Activated CD8-positive, alpha-beta T cell treated with anti-CD3 and anti-CD28 coated beads, Interleukin-2, amount 10 ng/mL, durations not matched to agents 7 days and 5 days (primary cell): Measurements from ENCODE around the gene PGAP6. TPM values are rescaled to one million over a fixed set of nuclear protein-coding genes. Genes with fewer than 3 reads are reported as not detected.

Source experiments
- ATAC-seq: fragments of 150-1000 bp; cut with Tn5 transposase; one replicate; pipeline ENCODE4 v1.10.0; 2021; ENCODE audit warnings: moderate library complexity
- CTCF ChIA-PET: fragments of 350-600 bp; sonication (Branson Sonifier 250); formaldehyde crosslinking; loops from one replicate; lab custom pipeline; 2021; ENCODE audit warnings: antibody characterized with exemption; lab: Charles Lee
- POLR2A ChIA-PET: fragments of 350-600 bp; sonication (Branson Sonifier 250); formaldehyde crosslinking; loops from one replicate; lab custom pipeline; 2021; ENCODE audit warnings: antibody characterized with exemption; lab: Charles Lee
- DNase-seq: peaks from one replicate; pipeline ENCODE4 v3.0.0-alpha.2; 2020
- H3K27ac Mint-ChIP-seq: one replicate; pipeline ENCODE4 v1.8.0; 2021; ENCODE audit warnings: mild to moderate bottlenecking, mixed read lengths
- H3K27me3 Mint-ChIP-seq: one replicate; pipeline ENCODE4 v1.8.0; 2021; ENCODE audit warnings: low read depth, mixed read lengths
- H3K36me3 Mint-ChIP-seq: one replicate; pipeline ENCODE4 v1.8.0; 2021; ENCODE audit warnings: low read depth, mixed read lengths
- H3K4me1 Mint-ChIP-seq: one replicate; pipeline ENCODE4 v1.8.0; 2021; ENCODE audit warnings: low read depth, mixed read lengths
- H3K4me3 Mint-ChIP-seq: one replicate; pipeline ENCODE4 v1.8.0; 2021; ENCODE audit warnings: mild to moderate bottlenecking, mixed read lengths
- H3K9me3 Mint-ChIP-seq: one replicate; pipeline ENCODE4 v1.8.0; 2022; ENCODE audit warnings: mixed read lengths; ENCODE audit not compliant: insufficient read depth
- total RNA-seq, 2 experiments: library from RNA; stranded (reverse); gene quantifications; one replicate each; pipeline ENCODE4 v1.2.3, GENCODE V29; 2021

PGAP6 gene, protein sequence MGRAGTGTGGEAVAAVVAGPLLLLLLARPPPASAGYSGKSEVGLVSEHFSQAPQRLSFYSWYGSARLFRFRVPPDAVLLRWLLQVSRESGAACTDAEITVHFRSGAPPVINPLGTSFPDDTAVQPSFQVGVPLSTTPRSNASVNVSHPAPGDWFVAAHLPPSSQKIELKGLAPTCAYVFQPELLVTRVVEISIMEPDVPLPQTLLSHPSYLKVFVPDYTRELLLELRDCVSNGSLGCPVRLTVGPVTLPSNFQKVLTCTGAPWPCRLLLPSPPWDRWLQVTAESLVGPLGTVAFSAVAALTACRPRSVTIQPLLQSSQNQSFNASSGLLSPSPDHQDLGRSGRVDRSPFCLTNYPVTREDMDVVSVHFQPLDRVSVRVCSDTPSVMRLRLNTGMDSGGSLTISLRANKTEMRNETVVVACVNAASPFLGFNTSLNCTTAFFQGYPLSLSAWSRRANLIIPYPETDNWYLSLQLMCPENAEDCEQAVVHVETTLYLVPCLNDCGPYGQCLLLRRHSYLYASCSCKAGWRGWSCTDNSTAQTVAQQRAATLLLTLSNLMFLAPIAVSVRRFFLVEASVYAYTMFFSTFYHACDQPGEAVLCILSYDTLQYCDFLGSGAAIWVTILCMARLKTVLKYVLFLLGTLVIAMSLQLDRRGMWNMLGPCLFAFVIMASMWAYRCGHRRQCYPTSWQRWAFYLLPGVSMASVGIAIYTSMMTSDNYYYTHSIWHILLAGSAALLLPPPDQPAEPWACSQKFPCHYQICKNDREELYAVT
- 10 to 100 TPM; 80.6 to 85.8 TPM for total RNA-seq

- DNase-seq, result peak; percentile 74
- Mint-ChIP-seq H3K27ac (peak within 1 kb of the TSS; percentile 72), H3K4me1 (peaks cover 35% of the 10 kb centered on the region), H3K4me3 (peak within 1 kb of the TSS; percentile 82), H3K9me3 (no peaks in the 10 kb centered on the region), H3K36me3 (peaks cover 4% of the 10 kb centered on the region), H3K27me3 (peaks cover 4% of the 10 kb centered on the region)
- ChIA-PET POLR2A (interaction anchor here (0.8 kb wide), 1 partner anchor 11 kb away, joined by 3 read pairs; the partner anchor contains the start of gene MRPL28), CTCF (interaction anchor here (0.9 to 2.2 kb wide), 5 partner anchors 11 to 219 kb away, joined by 3 to 10 read pairs (median 3); no protein-coding TSS in a partner anchor)
- ATAC-seq, result peak; percentile 69
These were observed at the start of gene PGAP6 for GRCh38 chr16:381789-382717. Gene PGAP6, minus strand, starts transcription at chr16:381978. Its CDS starts 157 bp downstream, at chr16:381821.

DNA sequence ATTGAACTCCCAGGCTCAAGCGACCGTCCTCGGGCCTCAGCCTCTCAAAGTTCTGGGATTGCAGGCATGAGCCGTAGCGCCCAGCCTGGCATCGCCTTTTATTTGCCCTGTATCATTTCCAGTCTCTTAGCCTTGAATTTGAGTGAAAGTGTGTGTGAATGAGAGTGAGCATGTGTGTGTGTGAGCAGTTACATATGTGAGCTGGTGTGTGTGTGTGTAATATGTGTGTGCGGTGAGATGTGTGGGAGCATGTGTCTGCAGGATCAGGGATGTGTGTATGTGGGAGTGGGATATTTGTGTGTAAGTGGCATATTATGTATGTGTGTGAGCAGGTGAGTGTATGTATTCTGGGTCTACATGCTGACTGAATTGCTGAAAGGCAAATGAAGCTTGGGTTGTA, 49.1 kb upstream of the PGAP6 start:
- POLR2A ChIA-PET, result no interaction called here
- H3K36me3 Mint-ChIP-seq, result peaks cover 7% of the 10 kb centered on the region
- no peaks in the 10 kb centered on the region for H3K27me3 Mint-ChIP-seq
- DNase-seq, result no peak
- no peak overlapping the region for H3K27ac Mint-ChIP-seq
- peaks cover 19% of the 10 kb centered on the region for H3K4me1 Mint-ChIP-seq
- no peak for ATAC-seq
- H3K9me3 Mint-ChIP-seq, result no peaks in the 10 kb centered on the region
- H3K4me3 Mint-ChIP-seq, result no peak overlapping the region
- CTCF ChIA-PET, result no interaction called here

GRCh38 chr16:427250-427649, 45.5 kb upstream of the PGAP6 start:
- no peaks in the 10 kb centered on the region for H3K9me3 Mint-ChIP-seq
- H3K4me1 Mint-ChIP-seq, result peaks cover 31% of the 10 kb centered on the region
- peak overlapping the region; percentile 39 for H3K27ac Mint-ChIP-seq
- ChIA-PET CTCF (no interaction called here), POLR2A (no interaction called here)
- DNase-seq (no peak), ATAC-seq (no peak)
- H3K36me3 Mint-ChIP-seq, result peaks cover 4% of the 10 kb centered on the region
- peaks cover 12% of the 10 kb centered on the region for H3K27me3 Mint-ChIP-seq
- H3K4me3 Mint-ChIP-seq, result peak overlapping the region; percentile 75

DNA sequence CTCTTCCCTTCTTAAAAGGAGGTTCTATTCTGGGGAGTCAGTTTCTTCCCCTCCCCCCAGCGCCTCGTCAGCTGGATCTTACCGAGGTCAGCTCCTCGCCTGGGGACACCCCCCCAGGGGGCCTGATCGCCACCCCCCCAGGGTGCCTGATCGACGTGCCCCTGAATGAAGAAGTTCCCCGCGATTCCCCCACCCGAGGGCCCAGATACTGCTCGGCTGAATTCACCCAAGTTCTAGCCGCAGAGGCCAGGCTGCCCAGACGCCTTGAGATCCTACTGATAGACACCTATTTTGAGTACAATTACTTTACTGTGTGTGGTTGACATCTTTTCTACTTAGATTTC, 45.1 kb upstream of the PGAP6 start:
- ATAC-seq (no peak), DNase-seq (no peak)
- Mint-ChIP-seq H3K9me3 (no peaks in the 10 kb centered on the region), H3K27me3 (peaks cover 12% of the 10 kb centered on the region), H3K36me3 (peaks cover 4% of the 10 kb centered on the region), H3K4me3 (peak overlapping the region; percentile 75), H3K4me1 (peaks cover 31% of the 10 kb centered on the region), H3K27ac (peak overlapping the region; percentile 43)
- CTCF ChIA-PET, result no interaction called here
- POLR2A ChIA-PET, result no interaction called here

- CTCF ChIA-PET, result interaction anchor here (1.1 kb wide), 1 partner anchor 69 kb away, joined by 5 read pairs; no protein-coding TSS in a partner anchor
- POLR2A ChIA-PET, result interaction anchor here (0.6 to 1.5 kb wide), 2 partner anchors 26 to 101 kb away, joined by 3 read pairs; partner anchors contain the start of gene CAPN15
- Mint-ChIP-seq H3K36me3 (peaks cover 4% of the 10 kb centered on the region), H3K27me3 (peaks cover 12% of the 10 kb centered on the region), H3K4me1 (peaks cover 31% of the 10 kb centered on the region), H3K27ac (peak overlapping the region; percentile 43), H3K4me3 (peak overlapping the region; percentile 75), H3K9me3 (no peaks in the 10 kb centered on the region)
- ATAC-seq, result peak; percentile 2
- DNase-seq, result no peak
These were observed 44.5 kb upstream of the PGAP6 start for GRCh38 chr16:426115-426905.

- Mint-ChIP-seq H3K27ac (no peak overlapping the region), H3K27me3 (peaks cover 14% of the 10 kb centered on the region), H3K4me3 (peak overlapping the region; percentile 81), H3K9me3 (no peaks in the 10 kb centered on the region), H3K36me3 (peaks cover 4% of the 10 kb centered on the region), H3K4me1 (peaks cover 31% of the 10 kb centered on the region)
- ChIA-PET CTCF (interaction anchor here (0.8 to 1.1 kb wide), 4 partner anchors 9 to 319 kb away, joined by 3 to 5 read pairs (median 4); no protein-coding TSS in a partner anchor), POLR2A (interaction anchor here (0.6 to 1.5 kb wide), 3 partner anchors 11 to 102 kb away, joined by 3 read pairs; partner anchors contain the start of gene CAPN15)
- peak; percentile 65 for ATAC-seq
- DNase-seq, result no peak
These were observed 43.9 kb upstream of the PGAP6 start for GRCh38 chr16:425740-426114.

DNA sequence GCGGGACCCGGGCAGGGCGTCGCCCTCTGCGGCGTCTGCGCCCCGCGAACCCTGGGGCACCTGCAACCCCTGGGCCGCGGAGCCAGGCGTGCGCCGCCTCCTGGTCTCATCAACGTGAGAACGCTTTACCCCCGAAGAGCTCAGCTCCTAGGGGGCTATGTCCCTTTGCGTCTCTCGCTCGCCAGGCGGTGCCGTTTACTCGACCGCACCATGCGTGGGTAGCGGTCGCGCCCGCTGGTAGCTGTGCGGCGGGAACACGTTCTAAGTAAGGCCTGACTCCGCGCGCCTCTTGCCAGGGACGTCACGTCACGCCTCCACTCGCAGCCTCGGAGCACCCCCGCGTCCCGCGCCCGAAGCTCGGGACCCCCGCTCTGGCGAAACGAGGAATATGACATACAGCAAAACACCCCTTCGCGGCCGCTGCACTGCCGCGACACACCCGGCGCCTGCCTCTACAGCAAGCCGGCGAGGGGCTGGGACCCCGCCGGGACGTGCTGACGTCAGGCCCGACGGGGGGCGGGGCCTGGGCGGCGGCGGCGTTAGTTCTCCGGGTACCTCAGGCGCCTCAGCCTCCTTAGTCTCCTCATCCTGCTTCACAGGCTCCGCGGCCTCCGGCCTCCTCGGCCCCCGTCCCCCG, 43.4 kb upstream of the PGAP6 start, which contains the start of gene RAB11FIP3:
TSS of gene RAB11FIP3 (plus strand) at position 568 of the 637 bp plus-strand sequence. CDS start 358 bp downstream, outside the sequence.
- peaks cover 15% of the 10 kb centered on the region for H3K27me3 Mint-ChIP-seq
- CTCF ChIA-PET, result interaction anchor here (0.8 to 1.2 kb wide), 6 partner anchors 10 to 318 kb away, joined by 3 to 5 read pairs (median 4); no protein-coding TSS in a partner anchor
- DNase-seq (peak; percentile 86), ATAC-seq (peak; percentile 95)
- H3K36me3 Mint-ChIP-seq, result peaks cover 4% of the 10 kb centered on the region
- POLR2A ChIA-PET, result interaction anchor here (1.2 to 1.5 kb wide), 2 partner anchors 12 to 25 kb away, joined by 3 read pairs; no protein-coding TSS in a partner anchor
- H3K4me3 Mint-ChIP-seq, result peak within 1 kb of the TSS; percentile 81
- H3K9me3 Mint-ChIP-seq, result no peaks in the 10 kb centered on the region
- H3K4me1 Mint-ChIP-seq, result peaks cover 31% of the 10 kb centered on the region
- peak within 1 kb of the TSS; percentile 83 for H3K27ac Mint-ChIP-seq

- H3K9me3 Mint-ChIP-seq, result no peaks in the 10 kb centered on the region
- H3K4me3 Mint-ChIP-seq, result peak overlapping the region; percentile 81
- H3K27me3 Mint-ChIP-seq, result peaks cover 15% of the 10 kb centered on the region
- ChIA-PET CTCF (interaction anchor here (0.8 to 1.2 kb wide), 5 partner anchors 10 to 318 kb away, joined by 3 to 5 read pairs (median 4); no protein-coding TSS in a partner anchor), POLR2A (interaction anchor here (1.2 to 1.5 kb wide), 2 partner anchors 12 to 24 kb away, joined by 3 read pairs; no protein-coding TSS in a partner anchor)
- ATAC-seq (no peak), DNase-seq (no peak)
- H3K4me1 Mint-ChIP-seq, result peaks cover 31% of the 10 kb centered on the region
- peaks cover 4% of the 10 kb centered on the region for H3K36me3 Mint-ChIP-seq
- H3K27ac Mint-ChIP-seq, result peak overlapping the region; percentile 33
These were observed 42.9 kb upstream of the PGAP6 start for GRCh38 chr16:424623-425081.

GRCh38 chr16:424033-424622, 42.4 kb upstream of the PGAP6 start:
- no peaks in the 10 kb centered on the region for H3K9me3 Mint-ChIP-seq
- ATAC-seq (no peak), DNase-seq (no peak)
- H3K36me3 Mint-ChIP-seq, result peaks cover 4% of the 10 kb centered on the region
- H3K27ac Mint-ChIP-seq, result peak overlapping the region; percentile 33
- POLR2A ChIA-PET, result no interaction called here
- peaks cover 15% of the 10 kb centered on the region for H3K27me3 Mint-ChIP-seq
- CTCF ChIA-PET, result interaction anchor here (1.0 to 1.2 kb wide), 2 partner anchors 12 to 32 kb away, joined by 3 to 4 read pairs; no protein-coding TSS in a partner anchor
- H3K4me3 Mint-ChIP-seq, result peak overlapping the region; percentile 81
- peaks cover 31% of the 10 kb centered on the region for H3K4me1 Mint-ChIP-seq
